ENCODE measurements around the gene SSH3.

The SSH3 gene

DNA sequence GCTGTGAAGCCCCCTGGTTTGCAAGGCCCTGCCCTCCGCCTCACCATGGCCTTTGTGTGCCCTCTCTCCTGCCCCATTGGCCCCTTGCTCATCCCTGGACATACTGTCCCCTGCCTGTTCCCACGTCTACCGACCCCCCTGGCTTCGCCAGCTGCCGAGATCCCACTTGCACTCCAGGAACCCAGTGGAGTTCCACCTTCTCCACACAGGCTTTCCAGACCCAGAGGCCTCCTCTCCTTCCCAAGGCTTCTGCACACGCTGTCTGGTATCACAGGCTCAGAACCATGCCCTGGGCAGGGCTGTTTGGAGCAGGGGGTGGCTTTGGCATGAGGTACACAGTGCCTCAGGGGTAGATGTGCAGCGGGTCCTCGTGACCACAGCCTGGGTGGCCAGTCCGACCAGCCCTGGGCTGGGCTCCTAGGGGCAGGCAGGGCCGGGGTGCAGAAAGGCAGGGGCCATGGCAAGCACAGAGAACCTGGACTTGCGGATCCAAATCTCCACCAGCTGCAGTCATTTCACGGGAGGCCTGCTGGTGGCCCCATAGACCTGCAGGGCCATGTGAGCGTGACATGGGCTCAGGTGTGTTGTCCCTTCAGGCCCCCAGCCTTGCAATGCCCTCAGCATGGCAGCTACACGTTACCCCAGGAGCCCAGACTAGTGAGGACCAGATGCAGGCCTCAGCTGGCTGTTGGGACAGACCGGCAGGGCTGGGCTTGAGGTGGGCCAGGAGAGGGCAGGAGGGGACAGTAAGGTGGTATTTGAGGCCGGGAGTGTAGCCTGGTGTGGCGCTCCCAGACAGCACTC, 27.5 kb upstream of the SSH3 start:
- Histone ChIP-seq H2AFZ (ENCODE audit: low read length, unreplicated experiment) (no peak overlapping the region), H3K36me3 (ENCODE audit: insufficient read depth, low read length) (peaks cover 9% of the 10 kb centered on the region; the same call in 1 of the 2 replicates), H3K79me2 (ENCODE audit: control insufficient read depth, insufficient read depth, low read length, unreplicated experiment) (peaks cover 55% of the 10 kb centered on the region), H3K27ac (ENCODE audit: low read depth, low read length) (no peak overlapping the region), H3K27me3 (ENCODE audit: insufficient read depth, low read length) (no peaks in the 10 kb centered on the region), H3K4me3 (ENCODE audit: low read depth, low read length) (no peak overlapping the region), H3K4me1 (ENCODE audit: control insufficient read depth, insufficient read depth, low read length, unreplicated experiment) (peaks cover 39% of the 10 kb centered on the region)

DNA sequence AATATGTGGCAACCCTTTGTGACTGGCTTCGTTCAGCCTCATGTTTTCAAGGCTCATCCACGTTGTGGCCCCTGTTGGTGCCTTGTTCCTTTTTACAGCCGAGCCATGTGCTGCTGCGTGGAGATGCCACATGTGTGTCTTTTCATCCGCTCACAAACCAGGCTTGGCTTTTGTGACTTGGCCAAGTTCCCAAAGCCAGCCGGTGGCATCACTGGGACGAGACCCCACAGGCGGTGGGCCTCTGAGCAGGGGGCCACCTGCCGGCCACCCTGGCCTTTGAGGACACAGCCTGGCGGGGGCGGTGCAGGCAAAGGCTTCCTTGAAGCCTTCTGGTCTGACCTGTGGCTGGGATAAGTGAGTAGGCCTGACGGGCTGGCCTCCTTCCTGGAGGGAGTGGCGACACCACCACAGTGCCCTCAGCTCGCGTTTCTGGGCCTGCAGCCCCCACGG, 26.5 kb upstream of the SSH3 start:
- Histone ChIP-seq H3K27me3 (ENCODE audit: insufficient read depth, low read length) (no peaks in the 10 kb centered on the region), H2AFZ (ENCODE audit: low read length, unreplicated experiment) (peak overlapping the region; percentile 82), H3K4me1 (ENCODE audit: control insufficient read depth, insufficient read depth, low read length, unreplicated experiment) (peaks cover 35% of the 10 kb centered on the region), H3K27ac (ENCODE audit: low read depth, low read length) (peak overlapping the region; percentile 62), H3K4me3 (ENCODE audit: low read depth, low read length) (peak overlapping the region; percentile 67; the same call in 1 of the 2 replicates), H3K36me3 (ENCODE audit: insufficient read depth, low read length) (peaks cover 9% of the 10 kb centered on the region; the same call in 1 of the 2 replicates), H3K79me2 (ENCODE audit: control insufficient read depth, insufficient read depth, low read length, unreplicated experiment) (peaks cover 45% of the 10 kb centered on the region)

DNA sequence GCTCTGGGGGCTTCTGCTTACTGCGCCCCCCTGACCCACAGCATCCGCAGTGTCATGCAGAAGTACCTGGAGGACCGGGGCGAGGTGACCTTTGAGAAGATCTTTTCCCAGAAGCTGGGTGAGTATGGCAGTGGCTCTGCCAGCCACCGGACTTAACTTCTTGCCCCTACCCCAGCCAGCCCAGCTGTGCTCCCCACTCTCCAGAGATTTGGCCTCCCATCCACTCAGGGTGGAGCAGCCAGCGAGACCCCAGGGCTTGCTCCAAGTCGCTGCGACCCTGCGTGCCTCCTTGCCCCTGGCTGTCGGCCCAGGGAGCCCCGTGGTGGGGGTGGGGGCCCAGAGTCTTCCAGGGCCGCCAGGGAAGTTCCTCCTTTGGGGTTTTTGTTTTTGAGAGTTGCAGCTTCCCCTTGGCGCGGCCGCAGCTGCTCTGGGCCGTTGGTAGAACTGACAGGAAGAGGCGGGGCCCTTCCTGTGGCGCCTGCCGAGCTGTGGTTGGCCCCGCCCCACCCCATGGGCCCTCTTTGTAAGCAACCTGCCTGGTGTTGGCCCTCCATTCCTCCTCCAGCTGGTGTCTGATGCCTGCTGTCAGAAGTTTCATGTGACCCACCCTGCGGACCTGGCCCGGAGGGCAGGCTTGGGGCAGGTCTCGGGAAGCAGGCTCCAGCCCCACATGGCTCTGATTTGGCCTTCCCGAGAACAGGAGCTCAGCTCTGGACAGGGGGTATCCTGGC, 25.9 kb upstream of the SSH3 start:
- H3K4me3 ChIP-seq (ENCODE audit: low read depth, low read length): peak overlapping the region; percentile 67
- H3K79me2 ChIP-seq (ENCODE audit: control insufficient read depth, insufficient read depth, low read length, unreplicated experiment): peaks cover 39% of the 10 kb centered on the region
- H3K27ac ChIP-seq (ENCODE audit: low read depth, low read length): peak overlapping the region; percentile 62
- H3K4me1 ChIP-seq (ENCODE audit: control insufficient read depth, insufficient read depth, low read length, unreplicated experiment): peaks cover 29% of the 10 kb centered on the region
- H2AFZ ChIP-seq (ENCODE audit: low read length, unreplicated experiment): peak overlapping the region; percentile 82
- H3K27me3 ChIP-seq (ENCODE audit: insufficient read depth, low read length): no peaks in the 10 kb centered on the region
- peaks cover 9% of the 10 kb centered on the region; the same call in 1 of the 2 replicates for H3K36me3 ChIP-seq (ENCODE audit: insufficient read depth, low read length)

DNA sequence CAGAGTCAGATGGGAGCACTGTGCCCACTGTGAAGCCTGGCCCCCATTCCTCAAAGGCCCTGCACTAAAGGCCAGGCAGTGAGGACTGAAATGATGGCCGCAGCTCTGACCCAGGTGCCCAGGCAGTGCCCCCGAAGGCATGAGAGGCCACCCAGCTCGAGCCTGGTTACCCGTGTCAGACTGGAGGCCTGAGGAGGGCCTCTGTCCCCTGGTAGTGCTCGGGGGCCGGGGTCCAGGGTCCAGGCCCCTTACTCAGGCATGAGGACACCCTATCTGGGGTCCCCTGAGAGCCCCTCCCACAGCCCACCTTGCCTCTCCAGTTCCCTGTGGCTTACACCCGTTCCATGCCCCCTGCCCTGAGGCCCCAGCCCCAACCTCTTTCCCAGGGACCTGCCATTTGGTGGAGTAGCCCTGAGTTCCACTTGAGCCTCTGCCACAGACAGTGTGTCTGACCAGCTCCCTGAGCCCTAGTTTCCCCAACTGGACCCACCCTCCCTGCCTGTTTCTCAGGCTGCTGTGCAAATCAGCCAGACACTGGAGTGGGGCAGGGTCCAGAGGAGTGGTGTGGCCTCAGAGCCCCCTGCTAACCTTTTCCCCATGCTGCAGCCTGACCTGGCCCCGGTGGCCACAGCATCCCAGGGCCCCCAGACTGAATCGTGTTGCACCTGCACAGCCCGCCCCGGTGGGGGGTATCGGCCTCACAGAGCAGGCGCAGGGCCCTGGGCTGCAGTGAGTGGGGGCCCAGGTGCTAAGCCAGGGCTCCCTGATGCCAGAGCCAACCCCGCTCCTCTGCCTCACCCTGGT, 25.0 kb upstream of the SSH3 start:
- Histone ChIP-seq H3K4me1 (ENCODE audit: control insufficient read depth, insufficient read depth, low read length, unreplicated experiment) (peaks cover 20% of the 10 kb centered on the region), H3K36me3 (ENCODE audit: insufficient read depth, low read length) (peaks cover 12% of the 10 kb centered on the region; the same call in 1 of the 2 replicates), H3K79me2 (ENCODE audit: control insufficient read depth, insufficient read depth, low read length, unreplicated experiment) (peaks cover 29% of the 10 kb centered on the region), H3K27me3 (ENCODE audit: insufficient read depth, low read length) (no peaks in the 10 kb centered on the region), H3K27ac (ENCODE audit: low read depth, low read length) (peak overlapping the region; percentile 18; the same call in 1 of the 2 replicates), H3K4me3 (ENCODE audit: low read depth, low read length) (no peak overlapping the region), H2AFZ (ENCODE audit: low read length, unreplicated experiment) (no peak overlapping the region)

DNA sequence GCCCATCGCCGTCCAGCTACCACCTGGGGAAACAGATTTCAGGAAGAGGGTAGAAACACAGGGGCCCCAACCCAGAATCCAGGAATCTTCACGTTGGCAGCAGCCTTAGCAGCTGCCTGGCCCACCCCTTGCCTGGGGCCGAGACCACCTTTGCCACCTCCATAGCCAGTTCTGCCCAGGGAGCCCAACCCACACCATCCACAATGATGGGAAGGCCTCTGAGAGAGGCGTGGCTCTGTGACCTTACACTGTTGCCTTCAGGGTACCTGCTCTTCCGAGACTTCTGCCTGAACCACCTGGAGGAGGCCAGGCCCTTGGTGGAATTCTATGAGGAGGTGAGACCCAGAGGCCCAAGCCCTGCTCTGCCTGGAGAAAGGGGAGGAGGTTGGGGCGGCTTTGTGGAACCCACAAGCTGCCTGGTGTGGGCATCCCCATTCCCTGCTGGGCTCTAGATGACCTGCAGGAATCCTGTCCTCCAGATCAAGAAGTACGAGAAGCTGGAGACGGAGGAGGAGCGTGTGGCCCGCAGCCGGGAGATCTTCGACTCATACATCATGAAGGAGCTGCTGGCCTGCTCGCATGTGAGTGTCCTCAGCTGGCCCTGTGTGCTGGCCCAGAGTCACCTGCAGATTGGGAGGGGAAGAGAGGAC, 24.3 kb upstream of the SSH3 start:
- no peak overlapping the region for H3K27ac ChIP-seq (ENCODE audit: low read depth, low read length)
- H2AFZ ChIP-seq (ENCODE audit: low read length, unreplicated experiment): no peak overlapping the region
- peaks cover 12% of the 10 kb centered on the region; the same call in 1 of the 2 replicates for H3K36me3 ChIP-seq (ENCODE audit: insufficient read depth, low read length)
- H3K79me2 ChIP-seq (ENCODE audit: control insufficient read depth, insufficient read depth, low read length, unreplicated experiment): peaks cover 28% of the 10 kb centered on the region
- no peak overlapping the region for H3K4me3 ChIP-seq (ENCODE audit: low read depth, low read length)
- no peaks in the 10 kb centered on the region for H3K27me3 ChIP-seq (ENCODE audit: insufficient read depth, low read length)
- peaks cover 16% of the 10 kb centered on the region for H3K4me1 ChIP-seq (ENCODE audit: control insufficient read depth, insufficient read depth, low read length, unreplicated experiment)

DNA sequence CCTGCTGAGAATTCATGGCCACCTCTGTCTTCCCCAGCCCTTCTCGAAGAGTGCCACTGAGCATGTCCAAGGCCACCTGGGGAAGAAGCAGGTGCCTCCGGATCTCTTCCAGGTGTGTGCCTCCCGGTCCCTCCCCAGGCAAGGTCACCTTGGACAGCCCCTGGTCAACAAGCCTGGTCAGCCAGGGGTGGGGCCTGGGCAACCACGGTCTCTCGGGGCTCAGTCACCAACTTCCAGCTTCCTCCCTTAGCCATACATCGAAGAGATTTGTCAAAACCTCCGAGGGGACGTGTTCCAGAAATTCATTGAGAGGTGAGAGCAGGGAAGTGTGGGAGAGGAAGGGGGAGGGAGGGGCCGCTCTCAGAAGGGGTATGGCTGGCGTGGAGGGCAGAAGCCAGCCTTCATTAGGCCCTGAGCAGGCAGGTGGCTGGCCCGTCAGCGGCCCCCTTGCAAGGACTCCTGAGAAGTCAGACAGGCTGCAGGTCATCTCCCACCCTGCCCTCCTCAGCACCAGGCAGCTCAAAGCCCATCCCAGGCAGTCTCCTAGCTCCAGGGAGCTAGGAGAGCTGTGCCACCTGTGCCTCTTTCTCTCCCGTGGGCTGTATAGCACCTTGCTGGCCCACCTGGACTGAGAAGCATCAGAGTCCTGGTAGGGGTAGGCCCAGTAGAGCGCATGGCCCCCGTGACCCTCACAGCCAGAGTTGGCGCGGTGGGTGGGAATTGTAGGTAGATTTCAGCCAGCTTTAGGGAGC, 23.6 kb upstream of the SSH3 start:
- Histone ChIP-seq H3K36me3 (ENCODE audit: insufficient read depth, low read length) (peaks cover 12% of the 10 kb centered on the region; the same call in 1 of the 2 replicates), H3K4me1 (ENCODE audit: control insufficient read depth, insufficient read depth, low read length, unreplicated experiment) (peaks cover 16% of the 10 kb centered on the region), H3K27ac (ENCODE audit: low read depth, low read length) (no peak overlapping the region)

DNA sequence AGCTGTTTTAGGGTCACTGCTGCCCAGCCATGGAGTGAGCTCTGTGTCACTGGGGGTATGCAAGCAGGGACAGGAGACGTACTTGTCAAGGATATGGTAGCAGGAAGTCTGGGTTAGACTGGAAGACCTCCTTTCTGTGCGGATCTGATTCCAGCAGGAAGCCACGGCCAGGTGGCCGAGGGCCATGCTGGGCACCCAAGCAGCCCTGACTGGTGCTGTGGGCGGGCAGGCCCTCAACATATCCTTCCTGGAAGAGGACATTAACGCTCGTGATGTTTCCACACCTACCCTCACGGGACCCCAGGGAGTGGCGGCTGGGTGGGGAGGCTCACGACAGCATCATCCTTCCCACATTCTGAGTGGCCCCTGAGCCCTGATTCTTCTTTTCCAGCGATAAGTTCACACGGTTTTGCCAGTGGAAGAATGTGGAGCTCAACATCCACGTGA, 23.0 kb upstream of the SSH3 start:
- Histone ChIP-seq H3K4me3 (ENCODE audit: low read depth, low read length) (no peak overlapping the region), H3K36me3 (ENCODE audit: insufficient read depth, low read length) (peaks cover 12% of the 10 kb centered on the region; the same call in 1 of the 2 replicates), H3K27ac (ENCODE audit: low read depth, low read length) (no peak overlapping the region), H3K27me3 (ENCODE audit: insufficient read depth, low read length) (no peaks in the 10 kb centered on the region), H2AFZ (ENCODE audit: low read length, unreplicated experiment) (no peak overlapping the region), H3K79me2 (ENCODE audit: control insufficient read depth, insufficient read depth, low read length, unreplicated experiment) (peaks cover 18% of the 10 kb centered on the region), H3K4me1 (ENCODE audit: control insufficient read depth, insufficient read depth, low read length, unreplicated experiment) (peaks cover 16% of the 10 kb centered on the region)

More for the DNA sequence above, 23.6 kb upstream of the SSH3 start:
- Histone ChIP-seq H2AFZ (ENCODE audit: low read length, unreplicated experiment) (no peak overlapping the region), H3K79me2 (ENCODE audit: control insufficient read depth, insufficient read depth, low read length, unreplicated experiment) (peaks cover 21% of the 10 kb centered on the region), H3K27me3 (ENCODE audit: insufficient read depth, low read length) (no peaks in the 10 kb centered on the region), H3K4me3 (ENCODE audit: low read depth, low read length) (no peak overlapping the region)

DNA sequence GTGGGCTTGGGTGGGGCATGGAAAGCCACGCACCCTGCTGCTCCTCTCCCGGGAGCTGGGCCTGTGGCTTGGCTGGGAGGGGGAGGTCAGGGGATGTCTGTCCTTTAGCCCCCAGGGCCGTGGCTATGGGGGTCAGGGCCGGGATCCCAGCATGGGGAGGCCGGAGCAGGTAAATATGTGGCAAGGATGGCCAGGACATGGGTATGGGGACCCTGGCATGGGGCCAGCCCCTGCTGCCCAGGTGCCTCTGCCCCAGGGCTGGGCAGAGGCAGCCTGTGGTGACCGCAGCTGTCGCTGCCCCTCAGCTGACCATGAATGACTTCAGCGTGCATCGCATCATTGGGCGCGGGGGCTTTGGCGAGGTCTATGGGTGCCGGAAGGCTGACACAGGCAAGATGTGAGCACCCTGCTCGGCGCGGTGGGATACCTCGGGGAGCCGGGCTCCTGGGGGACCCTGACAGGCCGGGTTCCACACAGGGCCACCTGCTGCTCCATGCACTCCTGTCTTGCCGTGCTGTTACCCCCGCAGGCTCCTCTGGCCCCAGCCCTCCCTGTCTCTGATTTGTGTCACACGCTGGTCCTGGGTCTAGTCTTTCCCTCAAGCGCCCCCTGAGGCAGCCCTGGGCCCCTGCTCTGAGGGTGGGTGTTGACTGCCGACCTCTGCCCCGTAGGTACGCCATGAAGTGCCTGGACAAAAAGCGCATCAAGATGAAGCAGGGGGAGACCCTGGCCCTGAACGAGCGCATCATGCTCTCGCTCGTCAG, 22.4 kb upstream of the SSH3 start:
- peaks cover 12% of the 10 kb centered on the region; the same call in 1 of the 2 replicates for H3K36me3 ChIP-seq (ENCODE audit: insufficient read depth, low read length)
- H3K4me3 ChIP-seq (ENCODE audit: low read depth, low read length): no peak overlapping the region
- no peaks in the 10 kb centered on the region for H3K27me3 ChIP-seq (ENCODE audit: insufficient read depth, low read length)
- H2AFZ ChIP-seq (ENCODE audit: low read length, unreplicated experiment): no peak overlapping the region
- peaks cover 13% of the 10 kb centered on the region for H3K79me2 ChIP-seq (ENCODE audit: control insufficient read depth, insufficient read depth, low read length, unreplicated experiment)
- H3K27ac ChIP-seq (ENCODE audit: low read depth, low read length): no peak overlapping the region
- H3K4me1 ChIP-seq (ENCODE audit: control insufficient read depth, insufficient read depth, low read length, unreplicated experiment): peaks cover 16% of the 10 kb centered on the region

DNA sequence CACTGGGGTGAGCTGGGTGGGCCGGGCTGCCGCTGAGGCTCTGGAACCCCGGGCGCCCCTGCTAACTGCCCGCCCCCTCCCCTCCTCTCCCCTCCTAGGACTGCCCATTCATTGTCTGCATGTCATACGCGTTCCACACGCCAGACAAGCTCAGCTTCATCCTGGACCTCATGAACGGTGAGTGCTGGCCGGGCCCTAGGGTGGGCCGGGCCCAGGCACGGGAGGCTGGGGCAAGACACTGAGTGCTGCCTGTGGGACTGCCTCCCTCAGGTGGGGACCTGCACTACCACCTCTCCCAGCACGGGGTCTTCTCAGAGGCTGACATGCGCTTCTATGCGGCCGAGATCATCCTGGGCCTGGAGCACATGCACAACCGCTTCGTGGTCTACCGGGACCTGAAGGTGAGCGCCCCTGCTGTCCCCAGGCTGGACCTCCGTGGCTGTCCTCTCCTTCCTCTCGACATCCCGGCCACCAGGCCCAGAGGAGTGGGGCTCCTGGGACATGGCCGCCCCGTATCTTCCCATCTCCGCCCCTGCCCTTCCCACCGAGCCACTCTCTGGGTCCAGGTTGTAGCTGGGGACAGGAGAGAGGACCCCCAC, 21.7 kb upstream of the SSH3 start:
- Histone ChIP-seq H3K4me1 (ENCODE audit: control insufficient read depth, insufficient read depth, low read length, unreplicated experiment) (peaks cover 13% of the 10 kb centered on the region), H3K36me3 (ENCODE audit: insufficient read depth, low read length) (peaks cover 12% of the 10 kb centered on the region; the same call in 1 of the 2 replicates)

More for the DNA sequence above, 21.7 kb upstream of the SSH3 start:
- H2AFZ ChIP-seq (ENCODE audit: low read length, unreplicated experiment): no peak overlapping the region
- H3K27me3 ChIP-seq (ENCODE audit: insufficient read depth, low read length): no peaks in the 10 kb centered on the region
- H3K4me3 ChIP-seq (ENCODE audit: low read depth, low read length): no peak overlapping the region
- H3K79me2 ChIP-seq (ENCODE audit: control insufficient read depth, insufficient read depth, low read length, unreplicated experiment): peaks cover 6% of the 10 kb centered on the region
- no peak overlapping the region for H3K27ac ChIP-seq (ENCODE audit: low read depth, low read length)
